GM23338 (cell line): ENCODE measurements around the gene CDH4.

ENCODE experiments used
- EZH2 ChIP-seq: fragments of 200-600 bp; sonication (generic); IDR thresholded peaks from one replicate; pipeline ENCODE4 v1.8.0; 2017; ENCODE audit warnings: antibody characterized with exemption, mild to moderate bottlenecking, low read depth; ENCODE audit not compliant: unreplicated experiment
- EZH2phosphoT487 ChIP-seq: fragments of 200-600 bp; sonication (generic); IDR thresholded peaks from one replicate; pipeline ENCODE4 v1.8.1; 2018; ENCODE audit warnings: antibody characterized with exemption; ENCODE audit not compliant: unreplicated experiment
- POLR2AphosphoS5 ChIP-seq: IDR thresholded peaks from 2 replicates; pipeline ENCODE4 v1.6.1; 2016; ENCODE audit warnings: antibody characterized with exemption, low read depth
- TF ChIP-seq, protein P1 (sequence below), 2 experiments: fragments of 200-600 bp in 1 of 2; sonication (generic) in 1 of 2; conservative IDR thresholded peaks; 2 replicates each; pipeline versions ENCODE4 v1.5.1 to v1.6.1; 2016 to 2017; ENCODE audit warnings: antibody characterized with exemption in 2 of 2, low read depth in 2 of 2, mild to moderate bottlenecking in 2 of 2, moderate library complexity in 1 of 2
- TF ChIP-seq, protein P2 (sequence below): IDR thresholded peaks from 2 replicates; pipeline ENCODE4 v1.6.1; 2016; ENCODE audit warnings: antibody characterized with exemption

DNA sequence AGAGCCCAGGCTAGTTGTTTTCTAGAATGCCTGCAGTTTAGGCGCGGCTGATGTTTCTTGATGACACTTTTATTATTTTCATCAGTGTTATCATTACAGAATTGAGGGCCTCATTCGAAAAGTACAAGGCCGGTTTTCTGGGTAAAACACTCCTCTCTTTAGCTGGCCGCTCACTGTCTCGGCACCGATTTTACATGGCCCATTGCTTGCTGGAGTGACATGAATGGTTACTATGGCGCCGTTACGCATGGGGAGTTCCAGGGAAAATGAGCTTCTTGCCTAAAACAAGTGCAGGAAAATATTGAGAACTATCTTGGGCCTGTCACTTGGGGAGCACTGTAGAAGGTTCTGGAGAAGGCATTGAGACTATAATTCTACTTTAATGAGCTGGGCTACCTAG is 317.8 kb downstream of the CDH4 start:
- TF ChIP-seq, protein P1, sequence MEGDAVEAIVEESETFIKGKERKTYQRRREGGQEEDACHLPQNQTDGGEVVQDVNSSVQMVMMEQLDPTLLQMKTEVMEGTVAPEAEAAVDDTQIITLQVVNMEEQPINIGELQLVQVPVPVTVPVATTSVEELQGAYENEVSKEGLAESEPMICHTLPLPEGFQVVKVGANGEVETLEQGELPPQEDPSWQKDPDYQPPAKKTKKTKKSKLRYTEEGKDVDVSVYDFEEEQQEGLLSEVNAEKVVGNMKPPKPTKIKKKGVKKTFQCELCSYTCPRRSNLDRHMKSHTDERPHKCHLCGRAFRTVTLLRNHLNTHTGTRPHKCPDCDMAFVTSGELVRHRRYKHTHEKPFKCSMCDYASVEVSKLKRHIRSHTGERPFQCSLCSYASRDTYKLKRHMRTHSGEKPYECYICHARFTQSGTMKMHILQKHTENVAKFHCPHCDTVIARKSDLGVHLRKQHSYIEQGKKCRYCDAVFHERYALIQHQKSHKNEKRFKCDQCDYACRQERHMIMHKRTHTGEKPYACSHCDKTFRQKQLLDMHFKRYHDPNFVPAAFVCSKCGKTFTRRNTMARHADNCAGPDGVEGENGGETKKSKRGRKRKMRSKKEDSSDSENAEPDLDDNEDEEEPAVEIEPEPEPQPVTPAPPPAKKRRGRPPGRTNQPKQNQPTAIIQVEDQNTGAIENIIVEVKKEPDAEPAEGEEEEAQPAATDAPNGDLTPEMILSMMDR (conservative IDR thresholded peaks at IDR 0.05; ENCODE audit: low read depth in 2 of 2), result no peak
- no peak for TF ChIP-seq EZH2
- TF ChIP-seq POLR2AphosphoS5, result no peak
- TF ChIP-seq, protein P2, sequence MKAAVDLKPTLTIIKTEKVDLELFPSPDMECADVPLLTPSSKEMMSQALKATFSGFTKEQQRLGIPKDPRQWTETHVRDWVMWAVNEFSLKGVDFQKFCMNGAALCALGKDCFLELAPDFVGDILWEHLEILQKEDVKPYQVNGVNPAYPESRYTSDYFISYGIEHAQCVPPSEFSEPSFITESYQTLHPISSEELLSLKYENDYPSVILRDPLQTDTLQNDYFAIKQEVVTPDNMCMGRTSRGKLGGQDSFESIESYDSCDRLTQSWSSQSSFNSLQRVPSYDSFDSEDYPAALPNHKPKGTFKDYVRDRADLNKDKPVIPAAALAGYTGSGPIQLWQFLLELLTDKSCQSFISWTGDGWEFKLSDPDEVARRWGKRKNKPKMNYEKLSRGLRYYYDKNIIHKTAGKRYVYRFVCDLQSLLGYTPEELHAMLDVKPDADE, result no peak
- no peak for TF ChIP-seq EZH2phosphoT487
